Activated gamma-delta T cell treated with anti-CD3 and anti-CD28 coated beads, Interleukin-2, amount 50 U/mL, for 16 hours (primary cell): Measurements from ENCODE around the gene SDR42E1.
"Not testable (repeated sequence)": the region's sequence is repeated elsewhere in the genome, so short reads cannot be mapped to it uniquely, and the experiment has no call there.

Experiments
- DNase-seq: peaks from one replicate; pipeline ENCODE4 v3.0.0-alpha.2; 2020; ENCODE audit warnings: low read depth

The SDR42E1 gene

GRCh38 chr16:82005027-82005830, 6.0 kb downstream of the SDR42E1 start:
- DNase-seq, result no peak

- no peak for DNase-seq
Observed at GRCh38 chr16:82004601-82005000, 6.7 kb downstream of the SDR42E1 start.

- DNase-seq, result no peak
Observed at GRCh38 chr16:82002831-82003230, 8.4 kb downstream of the SDR42E1 start.

- DNase-seq, result no peak
Observed at GRCh38 chr16:81997738-81998137, 13.5 kb downstream of the SDR42E1 start.

GRCh38 chr16:81996664-81997509, 14.4 kb downstream of the SDR42E1 start:
- no peak for DNase-seq

GRCh38 chr16:81995651-81996050, 15.6 kb downstream of the SDR42E1 start:
- DNase-seq, result no peak

- no peak for DNase-seq
Observed at GRCh38 chr16:81994485-81994884, 16.8 kb downstream of the SDR42E1 start.

- no peak for DNase-seq
Observed at GRCh38 chr16:81992859-81993258, 18.4 kb downstream of the SDR42E1 start.

GRCh38 chr16:81987706-81988105, 23.6 kb downstream of the SDR42E1 start:
- no peak for DNase-seq

- no peak for DNase-seq
Observed at GRCh38 chr16:81987121-81987520, 24.1 kb downstream of the SDR42E1 start.

GRCh38 chr16:81977335-81977942, 33.8 kb downstream of the SDR42E1 start:
- not testable (repeated sequence) for DNase-seq

GRCh38 chr16:81975637-81976036, 35.6 kb downstream of the SDR42E1 start:
- DNase-seq, result no peak

GRCh38 chr16:81973737-81974136, 37.5 kb downstream of the SDR42E1 start:
- no peak for DNase-seq

GRCh38 chr16:81971853-81972252, 39.4 kb downstream of the SDR42E1 start:
- DNase-seq, result no peak

- no peak for DNase-seq
Observed at GRCh38 chr16:81967358-81967757, 43.9 kb downstream of the SDR42E1 start.

GRCh38 chr16:81964808-81965207, 46.5 kb downstream of the SDR42E1 start:
- no peak for DNase-seq

GRCh38 chr16:81956213-81956948, 54.9 kb downstream of the SDR42E1 start:
- DNase-seq, result no peak

GRCh38 chr16:81951564-81951963, 59.7 kb downstream of the SDR42E1 start:
- no peak for DNase-seq

GRCh38 chr16:81946206-81946605, 65.1 kb downstream of the SDR42E1 start:
- DNase-seq, result no peak

GRCh38 chr16:81945665-81946064, 65.6 kb downstream of the SDR42E1 start:
- no peak for DNase-seq

GRCh38 chr16:81942007-81942601, 69.2 kb downstream of the SDR42E1 start:
- no peak for DNase-seq
